GM19455 (cell line): ENCODE data around the gene TREM1.
"Not testable (repeated sequence)": the region's sequence is repeated elsewhere in the genome, so short reads cannot be mapped to it uniquely, and the experiment has no call there.

Experiments
- ATAC-seq: cut with Tn5 transposase; IDR thresholded peaks from one replicate; pipeline ENCODE4 v1.9.1; 2021; ENCODE audit not compliant: unreplicated experiment

TREM1 gene

GRCh38 chr6:41297248-41297647, 10.8 kb upstream of the TREM1 start:
- ATAC-seq, result not testable (repeated sequence)

- ATAC-seq, result no peak
These were observed 7.9 kb upstream of the TREM1 start for GRCh38 chr6:41294214-41294872.

DNA sequence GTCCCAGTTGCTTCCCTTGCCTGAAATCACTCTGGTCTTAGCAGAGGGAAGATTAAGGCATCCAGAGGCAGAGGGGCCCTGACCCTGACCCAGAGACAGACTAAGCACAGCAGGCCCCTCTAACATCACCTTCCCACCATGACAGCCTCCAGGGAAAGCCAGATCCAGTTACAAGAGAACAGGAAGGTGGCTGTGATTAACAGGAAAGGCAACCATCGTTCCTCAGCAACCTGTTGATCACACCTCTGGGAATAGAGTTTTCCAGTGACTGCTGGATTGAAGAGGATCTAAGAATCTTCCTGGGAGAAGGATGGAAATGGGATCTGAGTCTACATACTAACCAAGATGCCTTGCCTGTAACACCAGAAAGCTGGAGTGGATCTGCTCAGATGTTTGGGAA, 5.2 kb upstream of the TREM1 start:
- no peak for ATAC-seq

GRCh38 chr6:41289815-41290214, 3.3 kb upstream of the TREM1 start:
- ATAC-seq, result no peak

DNA sequence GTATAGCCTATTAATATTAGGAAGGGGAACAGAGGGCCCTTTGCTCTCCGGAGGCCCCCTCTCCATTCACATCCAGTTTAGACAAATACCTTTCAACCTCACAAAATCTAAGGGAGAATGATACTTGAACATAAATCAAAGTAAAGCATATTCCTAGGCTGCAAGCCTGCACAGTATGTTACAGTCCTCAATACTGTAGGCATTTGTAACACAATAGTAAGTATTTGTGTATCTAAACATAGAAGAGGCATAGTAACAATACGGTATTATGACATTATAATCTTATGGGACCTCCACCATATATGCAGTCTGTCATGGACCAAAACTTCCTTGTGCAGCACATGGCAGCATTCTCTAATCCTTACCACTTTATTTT, 2.3 kb upstream of the TREM1 start:
- no peak for ATAC-seq

GRCh38 chr6:41288030-41288753, 1.7 kb upstream of the TREM1 start:
- no peak for ATAC-seq

DNA sequence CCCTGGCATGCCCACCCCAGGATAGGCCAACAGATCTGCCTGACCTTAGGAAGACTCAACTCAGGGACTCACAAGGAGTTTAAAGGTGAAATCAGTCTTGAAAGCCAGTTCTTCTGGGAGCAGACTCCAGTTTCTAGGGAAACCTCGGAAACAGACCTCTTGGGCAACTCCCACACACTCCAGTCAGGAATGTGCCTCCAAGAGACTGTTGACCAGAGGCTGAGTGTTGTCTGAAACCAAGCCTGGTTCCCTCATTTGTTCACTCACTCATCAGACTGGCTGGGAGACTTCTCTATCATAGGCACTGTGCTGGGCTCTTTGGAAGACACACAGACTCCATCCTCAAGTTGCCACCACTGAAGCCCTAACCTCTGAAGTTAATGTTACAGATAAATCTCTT, 1.8 kb downstream of the TREM1 start:
- ATAC-seq, result no peak

- no peak for ATAC-seq
These were observed 2.9 kb downstream of the TREM1 start for GRCh38 chr6:41283600-41283999.

GRCh38 chr6:41280381-41281057, 6.0 kb downstream of the TREM1 start:
- no peak for ATAC-seq

DNA sequence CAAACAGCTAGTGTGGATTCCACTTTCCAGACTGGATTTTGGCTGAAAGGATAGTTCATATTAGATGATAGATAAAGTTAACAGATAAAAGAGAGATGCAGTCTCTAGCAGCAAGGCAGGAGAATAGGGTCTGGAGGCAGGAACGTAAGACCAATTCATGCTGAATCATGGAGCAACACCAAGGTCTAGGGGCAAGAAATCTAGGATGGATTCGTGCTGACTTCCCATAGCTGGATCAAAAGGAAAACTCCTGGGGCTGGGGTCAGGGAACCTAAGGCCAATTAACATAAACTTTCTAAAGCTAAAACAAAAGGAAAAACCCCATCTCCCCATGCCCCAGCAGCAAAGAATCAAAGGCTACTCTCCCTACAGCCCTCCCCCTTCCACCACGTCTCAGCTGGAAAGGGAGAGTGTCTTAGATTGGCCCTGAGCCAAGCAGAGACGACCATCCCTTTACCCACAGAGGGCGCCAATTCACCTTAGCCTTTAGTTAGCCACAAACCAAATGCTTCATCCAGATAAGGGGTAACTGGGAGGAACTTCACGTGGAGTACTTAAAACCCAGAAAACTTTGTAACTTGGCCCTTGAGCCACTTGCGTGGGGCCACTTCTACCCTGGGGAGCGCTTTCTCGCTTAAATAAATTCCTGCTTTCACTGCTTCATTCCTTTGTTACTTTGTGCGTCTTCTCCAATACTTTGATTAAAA, 7.6 kb downstream of the TREM1 start:
- ATAC-seq, result no peak

- no peak for ATAC-seq
These were observed 8.9 kb downstream of the TREM1 start for GRCh38 chr6:41277605-41278004.

DNA sequence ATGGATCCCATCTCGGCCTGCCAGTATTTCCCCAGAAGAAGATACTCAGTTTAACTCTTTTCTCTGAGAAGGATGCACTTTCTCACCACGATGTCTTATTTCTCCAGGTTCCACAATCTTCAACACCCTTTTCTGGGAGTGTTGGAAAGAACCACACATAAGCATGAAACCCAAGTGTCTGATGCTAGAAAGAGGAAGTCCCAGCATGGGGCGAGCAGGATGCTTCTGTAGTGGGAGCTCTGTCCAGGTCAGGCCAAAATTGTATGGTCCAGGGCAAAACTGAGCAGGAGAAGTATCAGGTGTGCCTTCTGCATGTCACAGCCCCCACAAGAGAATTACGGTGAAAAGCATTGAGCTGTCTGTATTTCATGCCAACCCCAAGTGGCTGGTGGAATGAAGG, 11.0 kb downstream of the TREM1 start:
- ATAC-seq, result no peak

- ATAC-seq, result no peak
These were observed 12.2 kb downstream of the TREM1 start for GRCh38 chr6:41274256-41274655.

- no peak for ATAC-seq
These were observed 12.8 kb downstream of the TREM1 start for GRCh38 chr6:41273714-41274113.

GRCh38 chr6:41272591-41273240, 13.8 kb downstream of the TREM1 start:
- ATAC-seq, result no peak

GRCh38 chr6:41271901-41272395, 14.5 kb downstream of the TREM1 start:
- no peak for ATAC-seq

- ATAC-seq, result no peak
These were observed 16.8 kb downstream of the TREM1 start for GRCh38 chr6:41269716-41270115.

DNA sequence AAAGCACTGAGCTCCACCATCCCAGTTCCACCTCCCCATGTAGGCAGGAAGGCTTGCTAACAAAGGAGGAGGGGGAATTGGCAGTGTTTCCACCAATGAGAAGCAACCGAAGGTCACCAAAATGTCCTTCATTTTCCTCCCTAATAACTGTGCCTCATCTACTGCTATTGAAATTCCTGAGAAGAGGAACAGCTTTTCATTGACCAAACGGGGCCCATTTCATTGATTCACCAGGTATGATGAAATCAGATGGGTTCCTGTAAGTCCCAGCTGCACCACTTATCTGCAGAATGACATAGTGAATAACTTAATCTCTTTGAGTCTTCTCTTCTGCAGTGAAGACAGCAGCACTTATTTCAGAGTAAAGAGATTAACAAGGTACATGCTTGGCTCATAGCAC, 17.3 kb downstream of the TREM1 start:
- no peak for ATAC-seq

GRCh38 chr6:41268478-41268877, 18.0 kb downstream of the TREM1 start:
- no peak for ATAC-seq

DNA sequence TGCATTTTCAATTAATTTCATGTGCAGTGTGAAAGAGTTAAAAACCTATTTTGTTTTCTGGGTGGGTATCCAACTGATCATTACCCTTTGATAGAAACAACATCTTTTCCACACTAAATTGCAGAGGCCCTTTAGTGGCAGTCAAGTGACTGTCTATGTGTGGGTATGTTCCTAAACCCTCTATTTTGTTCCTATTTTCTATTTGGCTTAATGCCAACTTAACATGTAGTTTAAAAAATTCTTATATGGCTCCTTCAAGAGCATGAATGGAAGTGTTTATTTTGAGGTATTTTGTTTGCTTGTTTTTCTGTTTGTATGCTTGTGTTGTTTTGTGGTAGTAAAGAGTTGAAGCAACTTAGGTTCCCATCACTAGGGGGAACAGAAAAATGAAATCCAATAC, 19.9 kb downstream of the TREM1 start:
- no peak for ATAC-seq

GRCh38 chr6:41263267-41263666, 23.2 kb downstream of the TREM1 start:
- ATAC-seq, result no peak
